ENCODE data around the gene HRH1.
A peak's percentile ranks its signal among the peaks of the same experiment; 100 is the strongest.

Gene HRH1

GRCh38 chr3:11221818-11222415, 67.6 kb downstream of the HRH1 start:
- in situ Hi-C loops (cut with HindIII; ENCODE audit: low pct_ligation_motif_present, low pct_unique_long_range_greater_than_20kb, low sequenced_read_pairs) = no loop called here

GRCh38 chr3:11224010-11224409, 69.7 kb downstream of the HRH1 start:
- DNase-seq = no peak
- in situ Hi-C loops (cut with HindIII; ENCODE audit: low pct_ligation_motif_present, low pct_unique_long_range_greater_than_20kb, low sequenced_read_pairs) = no loop called here

More at GRCh38 chr3:11221818-11222415, 67.6 kb downstream of the HRH1 start:
- no peak for DNase-seq

GRCh38 chr3:11224870-11225229, 70.6 kb downstream of the HRH1 start:
- in situ Hi-C loops (cut with HindIII; ENCODE audit: low pct_ligation_motif_present, low pct_unique_long_range_greater_than_20kb, low sequenced_read_pairs) = no loop called here
- no peak for DNase-seq

GRCh38 chr3:11226042-11226370, 71.7 kb downstream of the HRH1 start:
- in situ Hi-C loops (cut with HindIII; ENCODE audit: low pct_ligation_motif_present, low pct_unique_long_range_greater_than_20kb, low sequenced_read_pairs) = no loop called here

GRCh38 chr3:11228041-11228440, 73.7 kb downstream of the HRH1 start:
- DNase-seq = no peak
- in situ Hi-C loops (cut with HindIII; ENCODE audit: low pct_ligation_motif_present, low pct_unique_long_range_greater_than_20kb, low sequenced_read_pairs) = no loop called here

More at GRCh38 chr3:11226042-11226370, 71.7 kb downstream of the HRH1 start:
- DNase-seq = no peak

GRCh38 chr3:11230125-11230524, 75.8 kb downstream of the HRH1 start:
- in situ Hi-C loops (cut with HindIII; ENCODE audit: low pct_ligation_motif_present, low pct_unique_long_range_greater_than_20kb, low sequenced_read_pairs) = no loop called here

GRCh38 chr3:11230832-11231231, 76.5 kb downstream of the HRH1 start:
- no peak for DNase-seq
- in situ Hi-C loops (cut with HindIII; ENCODE audit: low pct_ligation_motif_present, low pct_unique_long_range_greater_than_20kb, low sequenced_read_pairs) = no loop called here

More at GRCh38 chr3:11230125-11230524, 75.8 kb downstream of the HRH1 start:
- no peak for DNase-seq

- in situ Hi-C loops (cut with HindIII; ENCODE audit: low pct_ligation_motif_present, low pct_unique_long_range_greater_than_20kb, low sequenced_read_pairs) = no loop called here
Measured at GRCh38 chr3:11235385-11235784, 81.1 kb downstream of the HRH1 start.

GRCh38 chr3:11236588-11237461, 82.5 kb downstream of the HRH1 start:
- in situ Hi-C loops (cut with HindIII; ENCODE audit: low pct_ligation_motif_present, low pct_unique_long_range_greater_than_20kb, low sequenced_read_pairs) = no loop called here
- DNase-seq = peak; percentile 56

More at GRCh38 chr3:11235385-11235784, 81.1 kb downstream of the HRH1 start:
- DNase-seq = no peak

GRCh38 chr3:11238060-11238459, 83.8 kb downstream of the HRH1 start:
- in situ Hi-C loops (cut with HindIII; ENCODE audit: low pct_ligation_motif_present, low pct_unique_long_range_greater_than_20kb, low sequenced_read_pairs) = no loop called here
- DNase-seq = peak; percentile 53

GRCh38 chr3:11238880-11239279, 84.6 kb downstream of the HRH1 start:
- in situ Hi-C loops (cut with HindIII; ENCODE audit: low pct_ligation_motif_present, low pct_unique_long_range_greater_than_20kb, low sequenced_read_pairs) = no loop called here
- DNase-seq = peak; percentile 69

- in situ Hi-C loops (cut with HindIII; ENCODE audit: low pct_ligation_motif_present, low pct_unique_long_range_greater_than_20kb, low sequenced_read_pairs) = no loop called here
Measured at GRCh38 chr3:11239796-11240195, 85.5 kb downstream of the HRH1 start.

GRCh38 chr3:11240496-11240895, 86.2 kb downstream of the HRH1 start:
- no peak for DNase-seq
- in situ Hi-C loops (cut with HindIII; ENCODE audit: low pct_ligation_motif_present, low pct_unique_long_range_greater_than_20kb, low sequenced_read_pairs) = no loop called here

More at GRCh38 chr3:11239796-11240195, 85.5 kb downstream of the HRH1 start:
- DNase-seq = no peak

GRCh38 chr3:11244121-11244677, 89.9 kb downstream of the HRH1 start:
- no peak for DNase-seq
- in situ Hi-C loops (cut with HindIII; ENCODE audit: low pct_ligation_motif_present, low pct_unique_long_range_greater_than_20kb, low sequenced_read_pairs) = no loop called here

- in situ Hi-C loops (cut with HindIII; ENCODE audit: low pct_ligation_motif_present, low pct_unique_long_range_greater_than_20kb, low sequenced_read_pairs) = no loop called here
- no peak for DNase-seq
Measured at GRCh38 chr3:11245276-11245675, 91.0 kb downstream of the HRH1 start.

- DNase-seq = no peak
- in situ Hi-C loops (cut with HindIII; ENCODE audit: low pct_ligation_motif_present, low pct_unique_long_range_greater_than_20kb, low sequenced_read_pairs) = no loop called here
Measured at GRCh38 chr3:11245827-11246662, 91.8 kb downstream of the HRH1 start.

GRCh38 chr3:11246663-11246970, 92.3 kb downstream of the HRH1 start:
- in situ Hi-C loops (cut with HindIII; ENCODE audit: low pct_ligation_motif_present, low pct_unique_long_range_greater_than_20kb, low sequenced_read_pairs) = no loop called here
- no peak for DNase-seq

GRCh38 chr3:11247362-11247761, 93.1 kb downstream of the HRH1 start:
- in situ Hi-C loops (cut with HindIII; ENCODE audit: low pct_ligation_motif_present, low pct_unique_long_range_greater_than_20kb, low sequenced_read_pairs) = no loop called here
- DNase-seq = no peak

- peak; percentile 43 for DNase-seq
- in situ Hi-C loops (cut with HindIII; ENCODE audit: low pct_ligation_motif_present, low pct_unique_long_range_greater_than_20kb, low sequenced_read_pairs) = no loop called here
Measured at GRCh38 chr3:11248596-11248995, 94.3 kb downstream of the HRH1 start.
